SH-SY5Y (cell line): Measurements from ENCODE around the gene CNPY4.

Experiments used
- GATA2 ChIP-seq: IDR thresholded peaks from 2 replicates; pipeline ENCODE4 v1.6.1; 2011; ENCODE audit warnings: mild to moderate bottlenecking, low read depth, low read length
- GATA3 ChIP-seq: IDR thresholded peaks from 2 replicates; pipeline ENCODE4 v1.6.1; 2011; ENCODE audit warnings: low read depth, mild to moderate bottlenecking, low read length, moderate library complexity

GRCh38 chr7:100152404-100152803, 33.0 kb downstream of the CNPY4 start:
- TF ChIP-seq GATA2 (no peak), GATA3 (no peak)
